Transverse colon (tissue), 4 donors: ENCODE measurements around the gene DNAH2. TPM values are rescaled to one million over a fixed set of nuclear protein-coding genes. Genes with fewer than 3 reads are reported as not detected.

Experiments
- DNase-seq: peaks from one replicate; pipeline ENCODE4 v3.0.0-alpha.2; 2019
- H3K27ac ChIP-seq, 4 donors: fragments of 200-600 bp; sonication (generic); 2 replicates each; pipeline ENCODE4 v1.5.1; 2016 to 2018; ENCODE audit warnings: inconsistent platforms in 4 of 4
- H3K27me3 ChIP-seq: fragments of 200-600 bp; sonication (generic); 2 replicates; pipeline ENCODE4 v1.5.1; 2017; ENCODE audit warnings: inconsistent platforms
- H3K36me3 ChIP-seq, 4 donors: fragments of 200-600 bp; sonication (generic); 2 replicates each; pipeline ENCODE4 v1.5.1; 2017 to 2019; ENCODE audit warnings: inconsistent platforms in 4 of 4
- H3K4me1 ChIP-seq, 4 donors: fragments of 200-600 bp; sonication (generic); 2 replicates each; pipeline ENCODE4 v1.5.1; 2017 to 2020; ENCODE audit warnings: inconsistent platforms in 4 of 4
- H3K4me3 ChIP-seq, 4 donors: fragments of 200-600 bp; sonication (generic); 1 replicate in 1 of 4; 2 replicates in 3 of 4; pipeline versions ENCODE4 v1.5.1 to v1.6.1; 2017 to 2019; ENCODE audit warnings: inconsistent platforms in 4 of 4
- H3K9me3 ChIP-seq, 2 donors: fragments of 200-600 bp; sonication (generic); 2 replicates each; pipeline ENCODE4 v1.5.1; 2017 to 2019; ENCODE audit warnings: inconsistent platforms in 2 of 2
- CTCF ChIP-seq, 5 experiments: fragments of 200-600 bp in 3 of 5; fragments of 450-650 bp in 2 of 5; sonication (generic) in 3 of 5; IDR thresholded peaks; 1 replicate in 2 of 5; 2 replicates in 3 of 5; pipeline ENCODE4 v1.5.1; 2016 to 2017; ENCODE audit warnings: antibody characterized with exemption in 5 of 5, inconsistent platforms in 3 of 5, mild to moderate bottlenecking in 2 of 5, moderate library complexity in 1 of 5
- EP300 ChIP-seq: sonication (generic); formaldehyde crosslinking; IDR thresholded peaks from one replicate; pipeline ENCODE4 v1.6.1; 2017; ENCODE audit warnings: antibody characterized with exemption, low read depth
- POLR2A ChIP-seq: fragments of 450-650 bp; IDR thresholded peaks from one replicate; pipeline ENCODE4 v1.6.1; 2016; ENCODE audit warnings: antibody characterized with exemption, mild to moderate bottlenecking, moderate library complexity
- POLR2AphosphoS5 ChIP-seq, 3 donors: sonication (generic); formaldehyde crosslinking; IDR thresholded peaks; one replicate each; pipeline ENCODE4 v1.6.1; 2016; ENCODE audit warnings: antibody characterized with exemption in 3 of 3
- WGBS, 2 donors: methylation state at CpG; one replicate each; pipeline ENCODE4 v1.1.5; 2018; ENCODE audit warnings: low coverage in 1 of 2; 5-methylcytosine and 5-hydroxymethylcytosine counted together
- in situ Hi-C, 4 donors: fragments of 200-750 bp; cut with MboI; loops; one replicate each; pipeline versions ENCODE4 v1.15.0 to v1.15.1; 2017; ENCODE audit warnings: low sequenced_read_pairs in 3 of 4, low pct_ligation_motif_present in 1 of 4, low pct_unique_long_range_greater_than_20kb in 1 of 4
- intact Hi-C: fragments of 100-400 bp; cut with DNase I; formaldehyde crosslinking; loops from one replicate; pipeline ENCODE4 v1.15.1; 2023; ENCODE audit warnings: low total_unique reads
- total RNA-seq, 4 donors: library from RNA; depleted of rRNA; stranded (reverse); fragments of >200 nt; gene quantifications; one replicate each; pipeline ENCODE4 v1.1.0, GENCODE V29; 2016

DNAH2 gene
- total RNA-seq, 4 donors from 2014 or later = under 0.01 to 0.55 (median 0.18) TPM

GRCh38 chr17:7729816-7730215 is 12.3 kb downstream of the DNAH2 start:
- Histone ChIP-seq H3K36me3 (no peaks in the 10 kb centered on the region), H3K4me1 (no peaks in the 10 kb centered on the region), H3K9me3 (no peaks in the 10 kb centered on the region), H3K27me3 (peaks cover 3% of the 10 kb centered on the region), H3K27ac (no peak overlapping the region), H3K4me3 (no peak overlapping the region)
- 52 to 71% methylated on average over 1 of the region's 1 CpG for WGBS, 2 donors
- TF ChIP-seq POLR2A (no peak), CTCF (IDR thresholded peaks at IDR 0.05) (no peak), POLR2AphosphoS5 (IDR thresholded peaks at IDR 0.05) (no peak), EP300 (no peak)
- DNase-seq = no peak
- in situ Hi-C loops (no loop called here), intact Hi-C loops (loop anchor here (2.0 kb wide), 1 partner anchor 63 kb away; no protein-coding TSS in a partner anchor)

GRCh38 chr17:7732981-7733539 is 15.5 kb downstream of the DNAH2 start:
- Histone ChIP-seq H3K27ac (no peak overlapping the region), H3K9me3 (no peaks in the 10 kb centered on the region), H3K36me3 (no peaks in the 10 kb centered on the region), H3K4me3 (no peak overlapping the region), H3K27me3 (peaks cover 6% of the 10 kb centered on the region), H3K4me1 (no peaks in the 10 kb centered on the region)
- in situ Hi-C loops (no loop called here), intact Hi-C loops (no loop called here)
- WGBS, 2 donors = 86 to 88% methylated on average over 5 to 14 of the region's 14 CpGs
- no peak for TF ChIP-seq POLR2AphosphoS5 (IDR thresholded peaks at IDR 0.05)
- no peak for TF ChIP-seq POLR2A
- no peak for TF ChIP-seq CTCF (IDR thresholded peaks at IDR 0.05)
- no peak for TF ChIP-seq EP300
- DNase-seq = no peak

- TF ChIP-seq CTCF (IDR thresholded peaks at IDR 0.05) = no peak
- TF ChIP-seq POLR2A = no peak
- no peak for TF ChIP-seq POLR2AphosphoS5 (IDR thresholded peaks at IDR 0.05)
- TF ChIP-seq EP300 = no peak
- in situ Hi-C loops = no loop called here
- no peak for DNase-seq
Measured at GRCh38 chr17:7737601-7738000, 20.1 kb downstream of the DNAH2 start.

GRCh38 chr17:7739746-7740145 is 22.2 kb downstream of the DNAH2 start:
- H3K27ac ChIP-seq = no peak overlapping the region
- DNase-seq = no peak
- intact Hi-C loops = loop anchor here (10.0 kb wide), 1 partner anchor 115 kb away; the partner anchor contains the start of genes CYB5D1, NAA38 and TMEM88
- H3K9me3 ChIP-seq = no peaks in the 10 kb centered on the region
- peaks cover 0 to 6% (median 3%) of the 10 kb centered on the region in 4 donors for H3K4me1 ChIP-seq
- in situ Hi-C loops = loop anchor here in 1 of 4 donors (10.0 kb wide), 1 partner anchor 75 kb away; no protein-coding TSS in a partner anchor
- WGBS, 2 donors = 57 to 86% methylated on average over 2 to 14 of the region's 14 CpGs
- H3K27me3 ChIP-seq = peaks cover 23% of the 10 kb centered on the region
- no peak overlapping the region for H3K4me3 ChIP-seq
- no peaks in the 10 kb centered on the region for H3K36me3 ChIP-seq
- TF ChIP-seq EP300 (no peak), POLR2A (no peak), CTCF (IDR thresholded peaks at IDR 0.05) (no peak), POLR2AphosphoS5 (IDR thresholded peaks at IDR 0.05) (no peak)

More at GRCh38 chr17:7737601-7738000, 20.1 kb downstream of the DNAH2 start:
- Histone ChIP-seq H3K27ac (no peak overlapping the region), H3K27me3 (peaks cover 23% of the 10 kb centered on the region), H3K4me3 (no peak overlapping the region), H3K9me3 (no peaks in the 10 kb centered on the region), H3K4me1 (no peaks in the 10 kb centered on the region), H3K36me3 (no peaks in the 10 kb centered on the region)
- 63 to 82% methylated on average over 1 to 5 of the region's 5 CpGs for WGBS, 2 donors
- intact Hi-C loops = no loop called here
